ENCODE data around the gene SRSF4. TPM values are rescaled to one million over a fixed set of nuclear protein-coding genes. Genes with fewer than 3 reads are reported as not detected.

Gene SRSF4
- polyA plus RNA-seq, 1 of the 3 experiments (the other 2 are of a cell fraction) = 62.6 TPM

GRCh38 chr1:29230553-29231378 is 49.1 kb upstream of the SRSF4 start, which contains the start of gene MECR (continued):
- TF ChIP-seq CHD2 (IDR thresholded peaks at IDR 0.05; ENCODE audit: low read length, partially characterized antibody) (peak; percentile 44), USF1 (IDR thresholded peaks at IDR 0.05; ENCODE audit: borderline replicate concordance, low read depth) (peak; percentile 41; the same call in 1 of the 2 replicates), EP300 (IDR thresholded peaks at IDR 0.05; ENCODE audit: borderline replicate concordance in 1 of 2, low read depth in 1 of 2, low read length in 1 of 2) (peak in 1 of 2 experiments; percentile 8; a peak in 1 of 4 replicates), TAF1 (IDR thresholded peaks at IDR 0.05; ENCODE audit: borderline replicate concordance, low read depth, low read length) (peak; percentile 79)

GRCh38 chr1:29230204-29230552 is 48.5 kb upstream of the SRSF4 start:
- H3K27ac ChIP-seq (ENCODE audit: low read depth in 2 of 2, low read length in 1 of 2) = peak overlapping the region in 1 of 2 experiments; percentile 30; a peak in 1 of 4 replicates
- H2AFZ ChIP-seq (ENCODE audit: low read depth) = peak overlapping the region; percentile 98
- H3K4me3 ChIP-seq (ENCODE audit: low read depth in 2 of 2, low read length in 1 of 2) = peak overlapping the region; percentile 79 to 95
- H3F3A ChIP-seq (replicated peaks; ENCODE audit: insufficient read depth) = no peaks in the 10 kb centered on the region
- peak overlapping the region; percentile 88 for H3K4me2 ChIP-seq
- ChIA-PET CTCF (interaction anchor here (1.3 to 2.1 kb wide), 3 partner anchors 28 to 1150 kb away, joined by 4 to 7 read pairs (median 5); no protein-coding TSS in a partner anchor), POLR2A (interaction anchor here (0.7 kb wide), 1 partner anchor 452 kb away, joined by 3 read pairs; no protein-coding TSS in a partner anchor)
- TF ChIP-seq TAF1 (IDR thresholded peaks at IDR 0.05; ENCODE audit: borderline replicate concordance, low read depth, low read length) = no peak
- TF ChIP-seq ZBTB33 (IDR thresholded peaks at IDR 0.05; ENCODE audit: borderline replicate concordance, low read depth) = no peak
- TF ChIP-seq GABPA (IDR thresholded peaks at IDR 0.05; ENCODE audit: low read depth) = no peak
- no peak for TF ChIP-seq NFIC (IDR thresholded peaks at IDR 0.05; ENCODE audit: borderline replicate concordance)
- no peak for TF ChIP-seq GATA2 (CRISPR knock-in tag; IDR thresholded peaks at IDR 0.05)
- no peak for TF ChIP-seq SMC3 (IDR thresholded peaks at IDR 0.05; ENCODE audit: low read depth, low read length)
- TF ChIP-seq ELF1 (IDR thresholded peaks at IDR 0.05) = no peak
- no peak for TF ChIP-seq EP300 (IDR thresholded peaks at IDR 0.05; ENCODE audit: borderline replicate concordance in 1 of 2, low read depth in 1 of 2, low read length in 1 of 2)
- no peak for TF ChIP-seq USF1 (IDR thresholded peaks at IDR 0.05; ENCODE audit: borderline replicate concordance, low read depth)
- TF ChIP-seq TCF12 (IDR thresholded peaks at IDR 0.05) = no peak
- no peak for TF ChIP-seq REST (IDR thresholded peaks at IDR 0.05; ENCODE audit: low read depth, low read length)
- TF ChIP-seq IRF3 (IDR thresholded peaks at IDR 0.05; ENCODE audit: low read depth, low read length) = no peak
- TF ChIP-seq JUND (IDR thresholded peaks at IDR 0.05) = no peak
- TF ChIP-seq RFX5 (IDR thresholded peaks at IDR 0.05; ENCODE audit: low read length) = no peak
- TF ChIP-seq FOSL2 (IDR thresholded peaks at IDR 0.05; ENCODE audit: borderline replicate concordance, low read depth) = no peak
- no peak for TF ChIP-seq MAX (IDR thresholded peaks at IDR 0.05; ENCODE audit: low read depth)
- TF ChIP-seq NRF1 (IDR thresholded peaks at IDR 0.05; ENCODE audit: low read depth, low read length) = no peak
- peak overlapping the region; percentile 80 for H3K9ac ChIP-seq
- no peaks in the 10 kb centered on the region for H3K9me2 ChIP-seq
- no peaks in the 10 kb centered on the region for H4K20me1 ChIP-seq (ENCODE audit: insufficient read depth)
- H3K9me3 ChIP-seq = no peaks in the 10 kb centered on the region
- no peak for DNase-seq
- peaks cover 33% of the 10 kb centered on the region for H3K79me2 ChIP-seq (ENCODE audit: insufficient read depth)
- H3K27me3 ChIP-seq (ENCODE audit: insufficient read depth) = no peaks in the 10 kb centered on the region
- 2% methylated on average over 4 of the region's 4 CpGs for WGBS (ENCODE audit: low lambda C conversion rate)
- peaks cover 11 to 13% of the 10 kb centered on the region in 2 experiments; a peak in 3 of 4 replicates for H3K4me1 ChIP-seq (ENCODE audit: control insufficient read depth in 1 of 2, insufficient read depth in 2 of 2, low read depth in 1 of 2, low read length in 1 of 2)
- no peaks in the 10 kb centered on the region for H3K36me3 ChIP-seq (replicated peaks in 1 of 2; ENCODE audit: control insufficient read depth in 1 of 2, insufficient read depth in 2 of 2, low read length in 1 of 2)

Data from SK-N-SH (cell line).